ENCODE measurements around the gene MON1A. TPM values are rescaled to one million over a fixed set of nuclear protein-coding genes. Genes with fewer than 3 reads are reported as not detected.

The MON1A gene
- total RNA-seq, 1 donor from 2014 or later, result 4.4 TPM

Small RNAs within 50 kb of the gene (small RNA-seq; reads per million reads assigned to genes)
- not detected for gene RN7SL217P (ENCODE audit: low replicate concordance)

Other genes with a start within 250 kb of the MON1A start
- 8.1 TPM for gene MST1, start 240.3 kb downstream of the MON1A start, total RNA-seq
- gene RNF123, start 240.3 kb downstream of the MON1A start, total RNA-seq, result 60.4 TPM
- gene AMIGO3, start 210.1 kb downstream of the MON1A start, total RNA-seq, result 2.8 TPM
- gene GMPPB, start 205.9 kb downstream of the MON1A start, total RNA-seq, result 22.8 TPM
- gene IP6K1, start 143.3 kb downstream of the MON1A start, total RNA-seq, result 35.6 TPM
- not detected for gene CDHR4, start 129.9 kb downstream of the MON1A start, total RNA-seq
- 12.3 TPM for gene INKA1, start 126.5 kb downstream of the MON1A start, total RNA-seq
- gene UBA7, start 115.9 kb downstream of the MON1A start, total RNA-seq, result 17.4 TPM
- 1.6 TPM for gene TRAIP, start 73.2 kb downstream of the MON1A start, total RNA-seq
- 0.51 TPM for gene CAMKV, start 59.9 kb downstream of the MON1A start, total RNA-seq
- gene MST1R, start 25.9 kb downstream of the MON1A start, total RNA-seq, result 5.7 TPM
- 98.1 TPM for gene RBM6, start 10.3 kb upstream of the MON1A start, total RNA-seq
- gene RBM5, start 159.1 kb upstream of the MON1A start, total RNA-seq, result 204 TPM
- 43.3 TPM for gene SEMA3F, start 225.5 kb upstream of the MON1A start, total RNA-seq